ENCODE measurements around the gene ERP27. TPM values are rescaled to one million over a fixed set of nuclear protein-coding genes. Genes with fewer than 3 reads are reported as not detected.

Gene ERP27
- total RNA-seq, 1 donor from 2014 or later, result 58.1 TPM

GRCh38 chr12:14962797-14963196, 24.5 kb upstream of the ERP27 start:
- no peaks in the 10 kb centered on the region for H3K27me3 Mint-ChIP-seq (ENCODE audit: low read depth)
- no peak for DNase-seq (ENCODE audit: low spot score in 2 of 2, unreplicated experiment in 2 of 2)
- no peak overlapping the region for H3K4me3 Mint-ChIP-seq
- H3K4me1 Mint-ChIP-seq, result peaks cover 29% of the 10 kb centered on the region
- TF ChIP-seq, protein P1, sequence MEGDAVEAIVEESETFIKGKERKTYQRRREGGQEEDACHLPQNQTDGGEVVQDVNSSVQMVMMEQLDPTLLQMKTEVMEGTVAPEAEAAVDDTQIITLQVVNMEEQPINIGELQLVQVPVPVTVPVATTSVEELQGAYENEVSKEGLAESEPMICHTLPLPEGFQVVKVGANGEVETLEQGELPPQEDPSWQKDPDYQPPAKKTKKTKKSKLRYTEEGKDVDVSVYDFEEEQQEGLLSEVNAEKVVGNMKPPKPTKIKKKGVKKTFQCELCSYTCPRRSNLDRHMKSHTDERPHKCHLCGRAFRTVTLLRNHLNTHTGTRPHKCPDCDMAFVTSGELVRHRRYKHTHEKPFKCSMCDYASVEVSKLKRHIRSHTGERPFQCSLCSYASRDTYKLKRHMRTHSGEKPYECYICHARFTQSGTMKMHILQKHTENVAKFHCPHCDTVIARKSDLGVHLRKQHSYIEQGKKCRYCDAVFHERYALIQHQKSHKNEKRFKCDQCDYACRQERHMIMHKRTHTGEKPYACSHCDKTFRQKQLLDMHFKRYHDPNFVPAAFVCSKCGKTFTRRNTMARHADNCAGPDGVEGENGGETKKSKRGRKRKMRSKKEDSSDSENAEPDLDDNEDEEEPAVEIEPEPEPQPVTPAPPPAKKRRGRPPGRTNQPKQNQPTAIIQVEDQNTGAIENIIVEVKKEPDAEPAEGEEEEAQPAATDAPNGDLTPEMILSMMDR (IDR thresholded peaks at IDR 0.05; ENCODE audit: unreplicated experiment), result no peak
- no peaks in the 10 kb centered on the region for H3K9me3 Mint-ChIP-seq
- H3K36me3 Mint-ChIP-seq, result no peaks in the 10 kb centered on the region
- H3K27ac Mint-ChIP-seq, result no peak overlapping the region

- H3K27ac Mint-ChIP-seq, result no peak overlapping the region
- DNase-seq (ENCODE audit: low spot score in 2 of 2, unreplicated experiment in 2 of 2), result no peak
- TF ChIP-seq, protein P1 (IDR thresholded peaks at IDR 0.05; ENCODE audit: unreplicated experiment), result no peak
- peaks cover 35% of the 10 kb centered on the region for H3K4me1 Mint-ChIP-seq
- no peak overlapping the region for H3K4me3 Mint-ChIP-seq
- H3K27me3 Mint-ChIP-seq (ENCODE audit: low read depth), result no peaks in the 10 kb centered on the region
- H3K36me3 Mint-ChIP-seq, result no peaks in the 10 kb centered on the region
- no peaks in the 10 kb centered on the region for H3K9me3 Mint-ChIP-seq
Measured at GRCh38 chr12:14962153-14962539, 23.8 kb upstream of the ERP27 start.

DNA sequence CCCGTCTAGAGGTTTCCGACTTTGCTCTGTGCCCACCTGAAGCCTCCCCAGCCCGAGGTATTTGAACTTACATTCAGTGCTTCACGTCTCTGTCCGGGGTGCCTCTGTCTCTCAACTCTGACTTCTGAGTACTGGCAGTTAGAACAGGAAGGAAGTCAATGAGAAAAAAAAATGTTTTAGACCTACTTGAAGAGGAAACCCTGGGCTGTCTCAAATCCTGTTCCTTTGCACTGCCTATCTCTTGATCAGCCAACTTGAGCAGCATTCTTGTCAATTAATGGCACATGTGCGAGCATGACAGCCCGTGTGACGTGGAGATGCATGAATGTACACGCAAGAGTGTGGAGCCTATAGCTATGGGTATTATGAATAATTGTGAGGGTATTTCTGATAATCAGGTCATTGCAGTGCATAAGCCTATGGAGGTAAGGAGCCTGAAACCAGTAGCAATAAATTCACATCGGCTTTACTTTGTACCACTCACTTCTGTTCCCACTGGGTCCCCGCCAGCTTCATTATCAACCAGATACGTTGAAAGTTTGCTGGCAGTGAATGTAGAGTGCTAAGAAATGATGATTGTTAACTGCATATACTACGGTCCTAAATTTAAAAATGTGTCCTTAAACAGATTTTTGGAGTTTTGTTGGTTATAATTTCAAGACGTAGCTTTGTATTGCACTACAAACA, 23.3 kb upstream of the ERP27 start, which contains the start of gene ARHGDIB:
TSS of gene ARHGDIB (minus strand) at position 136 of the 687 bp plus-strand sequence. CDS start 10,889 bp downstream, outside the sequence.
- DNase-seq (ENCODE audit: low spot score in 2 of 2, unreplicated experiment in 2 of 2), result no peak
- peak within 1 kb of the TSS; percentile 94 for H3K27ac Mint-ChIP-seq
- peak within 1 kb of the TSS; percentile 63 for H3K4me3 Mint-ChIP-seq
- peaks cover 37% of the 10 kb centered on the region for H3K4me1 Mint-ChIP-seq
- TF ChIP-seq, protein P1 (IDR thresholded peaks at IDR 0.05; ENCODE audit: unreplicated experiment), result no peak
- H3K9me3 Mint-ChIP-seq, result no peaks in the 10 kb centered on the region
- no peaks in the 10 kb centered on the region for H3K27me3 Mint-ChIP-seq (ENCODE audit: low read depth)
- no peaks in the 10 kb centered on the region for H3K36me3 Mint-ChIP-seq

DNA sequence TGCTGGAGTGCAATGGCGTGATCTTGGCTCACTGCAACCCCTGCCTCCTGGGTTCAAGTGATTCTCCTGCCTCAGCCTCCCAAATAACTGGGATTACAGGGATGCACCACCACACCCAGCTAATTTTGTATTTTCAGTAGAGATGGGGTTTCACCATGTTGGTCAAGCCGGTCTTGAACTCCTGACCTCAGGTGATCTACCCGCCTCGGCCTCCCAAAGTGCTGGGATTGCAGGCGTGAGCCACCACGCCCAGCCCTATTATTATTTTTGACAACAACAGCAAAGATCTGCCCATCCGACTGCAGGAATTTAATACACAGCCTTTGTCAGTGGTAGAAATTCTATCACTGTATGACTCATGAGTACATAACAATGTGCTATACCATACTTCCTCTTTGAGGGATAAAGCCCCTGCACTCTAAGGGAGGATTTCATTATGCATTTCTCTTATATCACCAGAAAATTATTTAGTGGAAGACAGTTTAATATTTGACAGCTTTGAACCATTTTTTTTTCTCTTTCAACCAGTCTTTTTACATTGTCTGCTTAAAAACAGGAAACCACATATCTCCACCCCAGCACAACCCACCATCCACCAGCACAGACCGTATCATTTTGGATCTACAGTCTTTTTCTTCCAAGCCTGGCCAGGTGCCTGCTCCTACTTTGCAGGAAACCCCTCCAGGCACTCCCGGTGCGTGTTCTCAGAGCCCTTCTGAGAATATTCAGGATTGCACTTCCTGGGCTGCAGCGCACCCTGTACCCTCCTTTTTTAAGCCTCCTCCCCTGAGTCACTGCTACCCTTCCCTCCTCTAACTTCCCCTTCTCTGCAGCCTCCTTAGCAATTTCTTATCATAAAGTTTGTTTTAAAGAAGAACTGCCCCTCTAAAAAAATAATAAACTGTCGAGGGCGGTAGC, 22.5 kb upstream of the ERP27 start:
- Mint-ChIP-seq H3K4me3 (peak overlapping the region; percentile 63), H3K27ac (peak overlapping the region; percentile 94), H3K27me3 (ENCODE audit: low read depth) (no peaks in the 10 kb centered on the region), H3K4me1 (peaks cover 44% of the 10 kb centered on the region), H3K36me3 (no peaks in the 10 kb centered on the region), H3K9me3 (no peaks in the 10 kb centered on the region)
- TF ChIP-seq, protein P1 (IDR thresholded peaks at IDR 0.05; ENCODE audit: unreplicated experiment), result no peak
- DNase-seq (ENCODE audit: low spot score in 2 of 2, unreplicated experiment in 2 of 2), result no peak

DNA sequence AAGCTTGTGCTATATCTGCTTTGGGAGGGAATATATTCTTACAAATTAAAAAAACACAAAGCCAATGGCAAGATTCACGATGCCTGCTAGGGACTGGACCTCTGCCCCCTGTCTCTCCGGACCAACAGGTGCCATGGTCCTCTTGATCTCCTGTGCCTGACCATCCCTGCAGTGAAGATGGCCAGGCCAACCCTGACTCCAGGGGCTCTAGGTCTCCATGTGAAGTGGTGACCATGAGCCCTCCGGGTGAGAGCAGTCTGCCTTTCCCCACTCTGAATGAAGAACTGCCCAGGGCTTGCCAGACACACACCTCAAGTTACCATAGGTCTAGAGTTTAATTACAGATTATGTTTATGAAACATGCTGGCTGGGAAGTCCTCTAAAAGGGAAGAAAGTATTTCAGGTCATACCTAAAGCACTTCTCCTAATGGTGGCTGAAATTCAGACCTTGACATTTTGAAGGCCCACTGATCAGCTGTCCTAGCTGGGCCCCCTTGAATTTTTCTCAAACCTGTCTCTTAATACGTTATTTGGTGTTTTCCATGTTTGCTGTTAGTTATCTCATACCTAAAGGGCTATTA, 21.7 kb upstream of the ERP27 start:
- Mint-ChIP-seq H3K27ac (peak overlapping the region; percentile 15), H3K4me3 (no peak overlapping the region)

More for the DNA sequence above, 21.7 kb upstream of the ERP27 start:
- Mint-ChIP-seq H3K4me1 (peaks cover 44% of the 10 kb centered on the region), H3K27me3 (ENCODE audit: low read depth) (no peaks in the 10 kb centered on the region), H3K36me3 (no peaks in the 10 kb centered on the region), H3K9me3 (no peaks in the 10 kb centered on the region)
- TF ChIP-seq, protein P1 (IDR thresholded peaks at IDR 0.05; ENCODE audit: unreplicated experiment), result no peak
- no peak for DNase-seq (ENCODE audit: low spot score in 2 of 2, unreplicated experiment in 2 of 2)

Measured in mesothelial cell of epicardium (in vitro differentiated cells).